Neuronal stem cell (in vitro differentiated cells): Measurements from ENCODE around the gene TAF11L12.

ENCODE experiments used
- DNase-seq: peaks from one replicate; pipeline ENCODE4 v3.0.0-alpha.2; 2013; ENCODE audit warnings: low spot score
- H2AFZ ChIP-seq: one replicate; pipeline ENCODE4 v1.6.1; 2013; ENCODE audit warnings: mild to moderate bottlenecking, low read length, inconsistent platforms
- H2AK5ac ChIP-seq: 2 replicates; pipeline ENCODE4 v1.6.1; 2013; ENCODE audit warnings: low read depth, mild to moderate bottlenecking, inconsistent platforms, low read length, moderate library complexity, mixed read lengths
- H2BK120ac ChIP-seq: 2 replicates; pipeline ENCODE4 v1.6.1; 2013; ENCODE audit warnings: low read depth, mild to moderate bottlenecking, inconsistent platforms, low read length, moderate library complexity, mixed read lengths
- H2BK12ac ChIP-seq: one replicate; pipeline ENCODE4 v1.6.1; 2013; ENCODE audit warnings: low read length, inconsistent platforms
- H2BK15ac ChIP-seq: 2 replicates; pipeline ENCODE4 v1.6.1; 2013; ENCODE audit warnings: mild to moderate bottlenecking, low read length, inconsistent platforms, mixed read lengths
- H2BK5ac ChIP-seq: one replicate; pipeline ENCODE4 v1.6.1; 2013; ENCODE audit warnings: inconsistent platforms, mild to moderate bottlenecking, low read length, moderate library complexity
- H3K14ac ChIP-seq: one replicate; pipeline ENCODE4 v1.6.1; 2013; ENCODE audit warnings: low read length, inconsistent platforms
- H3K18ac ChIP-seq: 2 replicates; pipeline ENCODE4 v1.6.1; 2013; ENCODE audit warnings: low read length, inconsistent platforms
- H3K23ac ChIP-seq: 2 replicates; pipeline ENCODE4 v1.6.1; 2013; ENCODE audit warnings: low read depth, mild to moderate bottlenecking, mixed read lengths, low read length, inconsistent platforms; ENCODE audit not compliant: poor library complexity
- H3K27ac ChIP-seq: replicated peaks from 3 replicates; pipeline ENCODE4 v1.5.1; 2013; ENCODE audit warnings: low read length, inconsistent platforms
- H3K27me3 ChIP-seq, 3 experiments: 2 replicates each; pipeline ENCODE4 v1.6.1; 2013; ENCODE audit warnings: low read length in 3 of 3, mild to moderate bottlenecking in 2 of 3, inconsistent platforms in 1 of 3, low read depth in 1 of 3, mixed read lengths in 1 of 3, moderate library complexity in 1 of 3; ENCODE audit not compliant: control insufficient read depth in 3 of 3, insufficient read depth in 3 of 3
- H3K36me3 ChIP-seq, 2 donors: replicated peaks in 1 of 2; 2 replicates each; pipeline ENCODE4 v1.6.1; 2013; ENCODE audit warnings: low read length in 2 of 2; ENCODE audit not compliant: control insufficient read depth in 2 of 2, insufficient read depth in 2 of 2
- H3K4ac ChIP-seq: 2 replicates; pipeline ENCODE4 v1.6.1; 2013; ENCODE audit warnings: inconsistent platforms, mild to moderate bottlenecking, low read length, moderate library complexity
- H3K4me1 ChIP-seq, 2 donors: 1 replicate in 1 of 2; 2 replicates in 1 of 2; pipeline ENCODE4 v1.6.1; 2013; ENCODE audit warnings: low read length in 2 of 2, low read depth in 1 of 2; ENCODE audit not compliant: control insufficient read depth in 2 of 2, insufficient read depth in 1 of 2
- H3K4me2 ChIP-seq: one replicate; pipeline ENCODE4 v1.6.1; 2013; ENCODE audit warnings: mild to moderate bottlenecking, low read length, inconsistent platforms; ENCODE audit not compliant: insufficient read depth, poor library complexity, severe bottlenecking
- H3K4me3 ChIP-seq, 2 donors: 2 replicates each; pipeline ENCODE4 v1.5.1; 2013; ENCODE audit warnings: low read length in 2 of 2, mild to moderate bottlenecking in 2 of 2, inconsistent platforms in 1 of 2, moderate library complexity in 1 of 2
- H3K79me1 ChIP-seq: one replicate; pipeline ENCODE4 v1.6.1; 2013; ENCODE audit warnings: low read depth, mild to moderate bottlenecking, inconsistent platforms, low read length, moderate library complexity
- H3K9ac ChIP-seq: one replicate; pipeline ENCODE4 v1.6.1; 2013; ENCODE audit warnings: mild to moderate bottlenecking, low read depth, low read length, inconsistent platforms; ENCODE audit not compliant: poor library complexity
- H3K9me3 ChIP-seq, 2 donors: replicated peaks in 1 of 2; 2 replicates each; pipeline versions ENCODE3 to v1.6.1; 2013; ENCODE audit warnings: low read length in 2 of 2, mild to moderate bottlenecking in 2 of 2, inconsistent platforms in 1 of 2, low read depth in 1 of 2, mixed read lengths in 1 of 2, moderate library complexity in 1 of 2; ENCODE audit not compliant: control insufficient read depth in 2 of 2, insufficient read depth in 1 of 2
- H4K8ac ChIP-seq: one replicate; pipeline ENCODE4 v1.6.1; 2013; ENCODE audit warnings: low read depth, mild to moderate bottlenecking, inconsistent platforms, low read length, moderate library complexity
- H4K91ac ChIP-seq: one replicate; pipeline ENCODE4 v1.6.1; 2013; ENCODE audit warnings: low read length, low read depth, mild to moderate bottlenecking, inconsistent platforms; ENCODE audit not compliant: poor library complexity
- WGBS, 2 donors: extraction: QIAGEN DNeasy Blood & Tissue Kit; methylation state at CpG; one replicate each; pipeline ENCODE4 v1.1.7; 2013; ENCODE audit warnings: missing lambda C conversion rate in 2 of 2, mixed read lengths in 1 of 2; ENCODE audit not compliant: insufficient read length in 2 of 2, insufficient replicate concordance in 1 of 2; ENCODE audit errors: extremely low coverage in 2 of 2; 5-methylcytosine and 5-hydroxymethylcytosine counted together

Gene TAF11L12

DNA sequence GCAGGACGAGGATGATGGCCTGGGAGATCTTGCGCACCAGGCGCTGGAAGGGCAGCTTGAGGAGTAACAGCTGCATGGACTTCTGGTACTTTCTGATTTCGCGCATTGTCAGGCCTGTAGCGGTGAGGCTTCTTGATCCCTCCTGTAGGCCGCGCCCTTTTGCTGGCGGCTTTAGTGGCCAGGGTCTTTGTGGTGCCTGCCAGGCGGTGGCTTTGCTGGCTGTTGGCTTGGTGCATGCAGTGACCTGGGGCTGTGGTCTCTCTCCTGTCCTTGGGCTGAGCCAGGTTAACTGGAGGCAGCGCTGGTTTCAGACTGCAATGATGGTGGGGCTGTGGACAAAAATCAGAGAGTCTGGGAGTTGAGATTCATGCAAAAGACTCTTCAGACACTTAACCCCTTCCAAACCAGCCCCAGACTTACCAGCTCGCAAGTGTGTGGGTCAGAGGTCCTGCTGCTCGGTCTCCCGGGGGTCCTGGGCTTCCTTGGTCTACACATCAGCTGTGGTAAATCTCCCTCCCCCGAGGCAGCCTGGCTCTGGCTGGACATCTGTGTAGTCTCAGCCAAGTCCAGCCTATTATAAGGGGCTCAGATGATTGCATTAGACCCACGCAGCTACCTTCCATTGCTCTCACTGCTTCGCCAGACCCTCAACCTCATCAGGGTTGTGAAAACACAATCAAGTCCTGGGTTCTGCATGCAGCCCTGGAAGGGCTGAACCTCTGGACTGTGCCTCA is 4.8 kb downstream of the TAF11L12 start:
- Histone ChIP-seq H3K27me3 (no peaks in the 10 kb centered on the region), H2BK12ac (no peak overlapping the region), H3K27ac (no peak overlapping the region), H4K91ac (no peak overlapping the region), H3K23ac (no peak overlapping the region), H3K4me3 (no peak overlapping the region), H4K8ac (no peak overlapping the region), H3K4ac (no peak overlapping the region), H3K14ac (no peak overlapping the region), H2BK120ac (no peak overlapping the region), H2BK5ac (no peak overlapping the region), H2AFZ (no peak overlapping the region), H3K18ac (peak overlapping the region; percentile 71), H3K4me2 (no peak overlapping the region), H3K79me1 (no peaks in the 10 kb centered on the region), H3K9ac (no peak overlapping the region), H2AK5ac (no peak overlapping the region), H2BK15ac (no peak overlapping the region), H3K9me3 (no peaks in the 10 kb centered on the region), H3K4me1 (no peaks in the 10 kb centered on the region), H3K36me3 (no peaks in the 10 kb centered on the region)
- DNase-seq: no peak
- WGBS, 2 donors: no CpG with 5 or more reads among the region's 17 CpGs

DNA sequence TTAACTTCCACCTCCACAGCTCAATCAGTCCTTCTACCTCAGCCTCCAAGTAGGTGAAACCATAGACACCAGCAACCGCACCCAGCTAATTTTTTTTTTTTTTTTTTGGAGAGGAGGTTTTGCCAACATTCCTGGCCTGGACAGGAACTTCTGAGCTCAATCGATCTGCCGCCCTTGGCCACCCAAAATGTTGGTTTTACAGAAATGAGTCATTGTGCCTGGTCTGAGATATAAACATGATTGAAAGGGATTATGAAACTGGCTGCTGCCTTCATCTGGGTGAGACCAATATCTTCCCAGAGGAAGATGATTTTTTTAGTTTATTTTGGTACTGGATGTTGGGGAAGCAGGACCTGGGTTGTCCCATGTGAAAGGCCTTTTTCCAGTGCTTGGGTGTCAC is 9.2 kb downstream of the TAF11L12 start:
- Histone ChIP-seq H2AFZ (no peak overlapping the region), H2BK120ac (no peak overlapping the region), H2BK5ac (no peak overlapping the region), H3K9me3 (no peaks in the 10 kb centered on the region), H3K4me2 (no peak overlapping the region), H3K79me1 (no peaks in the 10 kb centered on the region), H3K36me3 (no peaks in the 10 kb centered on the region), H2AK5ac (no peak overlapping the region), H3K14ac (no peak overlapping the region), H3K9ac (no peak overlapping the region), H3K18ac (no peak overlapping the region), H3K27me3 (no peaks in the 10 kb centered on the region), H3K23ac (no peak overlapping the region), H3K4ac (no peak overlapping the region), H2BK12ac (no peak overlapping the region), H3K4me1 (no peaks in the 10 kb centered on the region), H3K27ac (no peak overlapping the region), H3K4me3 (no peak overlapping the region), H4K8ac (no peak overlapping the region), H4K91ac (no peak overlapping the region), H2BK15ac (no peak overlapping the region)
- DNase-seq: no peak
- no CpG with 5 or more reads among the region's 3 CpGs for WGBS, 2 donors

DNA sequence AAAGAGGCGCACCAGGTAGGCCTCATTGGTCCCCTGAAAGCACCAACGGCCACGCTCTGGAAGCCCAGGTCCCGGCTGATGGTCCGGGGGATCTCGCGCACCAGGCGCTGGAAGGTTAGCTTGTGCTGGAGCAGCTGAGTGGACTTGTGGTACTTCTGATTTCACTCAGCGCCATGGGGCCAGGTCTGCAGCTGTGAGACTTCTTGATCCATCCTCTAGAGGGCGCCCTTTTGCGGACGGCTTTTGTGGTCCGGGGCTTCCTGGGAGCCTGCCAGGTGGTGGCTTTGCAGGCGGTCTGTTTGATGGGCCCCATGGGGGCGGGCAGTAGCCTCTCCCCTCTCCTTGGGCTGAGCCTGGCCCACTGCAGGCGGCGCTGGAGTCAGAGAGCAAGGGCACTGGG is 10.4 kb downstream of the TAF11L12 start:
- no CpG with 5 or more reads among the region's 17 CpGs for WGBS, 2 donors
- Histone ChIP-seq H3K79me1 (no peaks in the 10 kb centered on the region), H3K9ac (no peak overlapping the region), H3K27ac (no peak overlapping the region), H3K9me3 (no peaks in the 10 kb centered on the region), H2AK5ac (no peak overlapping the region), H3K18ac (peak overlapping the region; percentile 76), H4K91ac (no peak overlapping the region), H3K4ac (no peak overlapping the region), H3K36me3 (no peaks in the 10 kb centered on the region), H3K14ac (no peak overlapping the region), H3K4me1 (no peaks in the 10 kb centered on the region), H3K4me3 (peak overlapping the region in 1 of 2 donors; percentile 9), H2AFZ (no peak overlapping the region), H2BK5ac (no peak overlapping the region), H3K4me2 (no peak overlapping the region), H2BK12ac (no peak overlapping the region), H4K8ac (no peak overlapping the region), H2BK120ac (no peak overlapping the region), H3K27me3 (no peaks in the 10 kb centered on the region), H3K23ac (no peak overlapping the region), H2BK15ac (no peak overlapping the region)
- no peak for DNase-seq

DNA sequence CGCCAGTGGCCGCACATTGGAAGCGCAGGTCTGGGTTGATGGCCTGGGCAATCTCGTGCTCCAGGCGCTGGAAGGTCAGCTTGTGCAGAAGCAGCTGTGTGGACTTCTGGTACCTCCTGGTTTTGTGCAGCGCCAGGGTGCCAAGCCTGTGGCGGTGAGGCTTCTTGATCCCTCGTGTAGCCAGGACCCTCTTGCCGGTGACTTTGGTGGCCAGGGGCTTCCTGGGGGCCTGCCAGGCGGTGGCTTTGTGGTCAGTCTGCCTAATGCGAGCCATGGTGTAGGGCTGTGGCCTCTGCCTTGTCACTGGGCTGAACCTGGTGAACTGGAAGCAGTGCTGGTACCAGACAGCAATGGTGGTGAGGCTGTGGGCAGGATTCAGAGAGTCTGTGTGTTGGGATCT is 15.5 kb downstream of the TAF11L12 start:
- WGBS, 2 donors: no CpG with 5 or more reads among the region's 11 CpGs
- Histone ChIP-seq H4K8ac (no peak overlapping the region), H3K4me3 (no peak overlapping the region), H2BK5ac (no peak overlapping the region), H2BK12ac (no peak overlapping the region), H3K4ac (no peak overlapping the region), H3K18ac (peak overlapping the region; percentile 72), H3K9ac (no peak overlapping the region), H2BK15ac (no peak overlapping the region), H2AK5ac (no peak overlapping the region), H3K36me3 (no peaks in the 10 kb centered on the region), H3K23ac (no peak overlapping the region), H3K79me1 (no peaks in the 10 kb centered on the region), H3K9me3 (no peaks in the 10 kb centered on the region), H3K4me1 (no peaks in the 10 kb centered on the region), H3K27me3 (no peaks in the 10 kb centered on the region), H3K14ac (no peak overlapping the region), H2BK120ac (no peak overlapping the region), H3K27ac (no peak overlapping the region), H4K91ac (no peak overlapping the region), H3K4me2 (no peak overlapping the region), H2AFZ (no peak overlapping the region)
- DNase-seq: no peak
